HG02981 (cell line): ENCODE data around the gene RIPK3.

Experiments used
- ATAC-seq: cut with Tn5 transposase; IDR thresholded peaks from one replicate; pipeline ENCODE4 v1.9.1; 2021; ENCODE audit warnings: mild to moderate bottlenecking, moderate library complexity; ENCODE audit not compliant: unreplicated experiment

Gene RIPK3

DNA sequence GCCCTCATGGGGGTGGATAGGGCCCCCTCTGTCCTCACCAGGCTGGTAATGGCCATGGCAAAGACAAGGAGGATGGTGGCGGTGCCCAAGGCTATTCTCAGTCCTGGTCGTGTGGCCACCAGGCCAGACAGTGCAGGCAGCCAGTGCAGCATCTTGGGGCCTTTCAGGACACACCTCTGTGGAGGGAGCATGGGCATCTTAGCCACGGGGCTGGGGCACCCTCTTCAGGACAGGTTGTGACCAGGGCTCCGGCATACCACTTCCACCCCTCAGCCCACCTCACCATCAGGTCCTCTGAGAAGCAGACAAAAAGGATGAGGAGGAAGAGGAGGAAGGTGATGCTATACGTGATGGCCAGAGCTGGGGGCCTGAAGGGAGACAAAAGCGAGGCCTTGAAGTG lies 15.8 kb downstream of the RIPK3 start:
- ATAC-seq: no peak

DNA sequence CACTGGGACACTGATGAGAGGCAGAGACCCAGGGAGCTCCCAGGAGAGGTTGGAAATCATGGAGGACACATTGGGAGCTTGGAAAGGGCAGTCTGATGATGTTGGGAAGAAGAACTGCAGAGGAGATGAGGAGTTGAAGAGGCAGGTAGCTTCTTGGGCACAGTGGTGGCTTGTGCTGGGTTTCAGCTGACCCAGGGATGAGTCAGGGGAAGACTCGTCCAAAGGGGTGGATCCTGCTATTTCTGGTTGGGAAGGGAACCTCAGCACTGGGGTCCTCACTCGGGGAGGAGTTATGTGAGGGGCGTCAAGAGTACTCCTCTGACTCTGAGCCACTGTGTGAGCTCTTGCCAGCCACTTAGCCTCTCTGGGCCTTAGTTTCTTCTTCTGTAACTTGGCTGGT lies 16.4 kb downstream of the RIPK3 start:
- ATAC-seq: no peak

DNA sequence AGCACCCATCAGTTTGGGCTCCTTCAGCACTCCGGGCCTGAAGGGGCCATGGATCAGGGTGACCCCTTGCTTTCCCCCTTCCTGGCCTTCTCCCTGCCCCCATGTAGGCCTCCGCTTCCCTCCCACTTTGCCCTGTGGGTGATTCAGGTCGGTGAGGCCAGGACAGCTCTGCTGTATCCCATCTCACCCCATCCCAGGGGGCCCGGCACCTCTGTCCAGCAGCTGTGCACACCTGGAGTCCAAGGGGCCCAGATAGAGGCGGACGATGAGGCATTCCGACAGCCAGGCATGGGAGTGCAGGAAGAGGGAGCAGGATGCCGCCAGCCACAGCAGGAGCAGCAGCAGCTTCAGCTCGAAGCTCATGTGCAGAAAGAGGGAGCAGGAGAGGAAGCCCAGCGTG lies 17.1 kb downstream of the RIPK3 start:
- no peak for ATAC-seq

DNA sequence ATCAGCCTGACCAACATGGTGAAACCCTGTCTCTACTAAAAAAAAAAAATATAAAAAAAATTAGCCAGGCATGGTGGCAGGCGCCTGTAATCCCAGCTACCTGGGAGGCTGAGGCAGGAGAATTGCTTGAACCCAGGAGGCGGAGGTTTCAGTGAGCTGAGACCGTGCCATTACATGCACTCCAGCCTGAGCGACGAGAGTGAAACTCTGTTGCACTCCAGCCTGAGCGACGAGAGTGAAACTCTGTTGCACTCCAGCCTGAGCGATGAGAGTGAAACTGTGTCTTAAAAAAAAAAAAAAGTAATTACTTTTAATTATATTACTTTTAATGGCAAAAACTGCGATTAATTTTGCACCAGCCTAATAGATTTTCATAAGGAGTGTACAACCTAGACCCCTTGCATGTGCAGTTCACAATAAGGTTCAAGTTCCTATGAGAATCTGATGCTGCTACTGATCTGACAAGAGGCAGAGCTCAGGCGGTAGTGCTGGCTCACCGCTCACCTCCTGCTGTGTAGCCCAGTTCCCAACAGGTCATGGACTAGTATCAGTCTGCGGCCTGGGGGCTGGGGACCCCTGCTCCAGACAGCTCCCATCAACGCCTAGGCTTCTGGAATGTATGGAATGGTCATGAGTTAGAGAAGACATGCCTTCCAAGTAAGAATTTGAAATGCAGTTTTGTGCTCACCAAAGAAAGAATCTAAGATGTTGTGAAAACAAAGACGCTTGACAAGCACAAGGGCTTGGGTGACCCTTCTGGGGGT lies 18.4 kb downstream of the RIPK3 start:
- ATAC-seq: no peak

DNA sequence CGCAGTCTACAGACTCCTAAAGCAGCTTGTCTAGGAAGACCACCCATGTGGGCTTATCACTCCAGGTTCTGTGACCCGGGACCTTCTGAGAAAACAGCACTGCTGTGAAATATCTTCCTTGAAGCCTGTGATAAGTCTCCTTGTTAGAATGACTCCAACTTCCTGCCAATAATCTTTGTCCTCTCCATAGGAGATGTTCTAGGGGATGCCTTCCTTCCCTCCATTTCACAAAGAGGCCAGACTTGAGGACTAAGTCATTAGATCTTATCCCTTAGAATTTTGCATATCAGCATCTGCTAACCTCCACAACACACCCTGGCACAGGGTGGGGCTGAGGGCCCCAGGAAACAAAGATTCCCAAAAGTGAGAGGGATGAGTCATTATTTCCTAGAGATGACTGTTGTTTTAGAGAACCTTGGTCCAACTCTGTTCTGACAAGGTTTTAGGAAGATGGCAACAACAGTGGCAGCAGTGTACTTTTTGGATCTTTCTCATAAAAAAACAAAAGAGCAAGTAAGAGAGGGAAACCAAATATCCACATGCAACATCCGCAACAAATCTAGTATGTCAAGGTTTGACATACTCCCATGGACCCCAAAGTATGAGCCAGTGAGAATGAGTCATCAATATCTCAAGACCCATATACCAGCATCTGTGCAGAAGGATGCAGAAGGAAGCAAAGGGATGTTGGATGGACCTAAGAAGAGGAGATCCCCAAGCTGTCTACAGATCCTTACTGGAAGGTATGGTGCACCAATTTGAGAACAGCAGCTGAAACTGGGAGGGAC lies 22.5 kb downstream of the RIPK3 start:
- no peak for ATAC-seq

DNA sequence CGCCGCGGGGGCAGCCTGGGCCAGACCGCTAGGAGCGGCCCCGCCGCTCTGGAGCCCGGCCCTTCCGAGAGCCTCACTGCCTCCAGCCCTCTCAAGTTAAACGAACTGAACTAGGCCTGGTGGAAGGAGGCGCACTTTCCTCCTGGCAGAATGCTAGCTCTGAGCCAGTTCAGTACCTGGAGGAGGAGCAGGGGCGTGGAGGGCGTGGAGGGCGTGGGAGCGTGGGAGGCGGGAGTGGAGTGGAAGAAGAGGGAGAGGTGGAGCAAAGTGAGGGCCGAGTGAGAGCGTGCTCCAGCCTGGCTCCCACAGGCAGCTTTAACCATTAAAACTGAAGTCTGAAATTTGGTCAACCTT lies 23.2 kb downstream of the RIPK3 start:
- ATAC-seq: no peak

DNA sequence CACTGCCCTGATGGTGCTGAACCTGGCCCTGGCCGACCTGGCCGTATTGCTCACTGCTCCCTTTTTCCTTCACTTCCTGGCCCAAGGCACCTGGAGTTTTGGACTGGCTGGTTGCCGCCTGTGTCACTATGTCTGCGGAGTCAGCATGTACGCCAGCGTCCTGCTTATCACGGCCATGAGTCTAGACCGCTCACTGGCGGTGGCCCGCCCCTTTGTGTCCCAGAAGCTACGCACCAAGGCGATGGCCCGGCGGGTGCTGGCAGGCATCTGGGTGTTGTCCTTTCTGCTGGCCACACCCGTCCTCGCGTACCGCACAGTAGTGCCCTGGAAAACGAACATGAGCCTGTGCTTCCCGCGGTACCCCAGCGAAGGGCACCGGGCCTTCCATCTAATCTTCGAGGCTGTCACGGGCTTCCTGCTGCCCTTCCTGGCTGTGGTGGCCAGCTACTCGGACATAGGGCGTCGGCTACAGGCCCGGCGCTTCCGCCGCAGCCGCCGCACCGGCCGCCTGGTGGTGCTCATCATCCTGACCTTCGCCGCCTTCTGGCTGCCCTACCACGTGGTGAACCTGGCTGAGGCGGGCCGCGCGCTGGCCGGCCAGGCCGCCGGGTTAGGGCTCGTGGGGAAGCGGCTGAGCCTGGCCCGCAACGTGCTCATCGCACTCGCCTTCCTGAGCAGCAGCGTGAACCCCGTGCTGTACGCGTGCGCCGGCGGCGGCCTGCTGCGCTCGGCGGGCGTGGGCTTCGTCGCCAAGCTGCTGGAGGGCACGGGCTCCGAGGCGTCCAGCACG lies 23.8 kb downstream of the RIPK3 start:
- no peak for ATAC-seq

DNA sequence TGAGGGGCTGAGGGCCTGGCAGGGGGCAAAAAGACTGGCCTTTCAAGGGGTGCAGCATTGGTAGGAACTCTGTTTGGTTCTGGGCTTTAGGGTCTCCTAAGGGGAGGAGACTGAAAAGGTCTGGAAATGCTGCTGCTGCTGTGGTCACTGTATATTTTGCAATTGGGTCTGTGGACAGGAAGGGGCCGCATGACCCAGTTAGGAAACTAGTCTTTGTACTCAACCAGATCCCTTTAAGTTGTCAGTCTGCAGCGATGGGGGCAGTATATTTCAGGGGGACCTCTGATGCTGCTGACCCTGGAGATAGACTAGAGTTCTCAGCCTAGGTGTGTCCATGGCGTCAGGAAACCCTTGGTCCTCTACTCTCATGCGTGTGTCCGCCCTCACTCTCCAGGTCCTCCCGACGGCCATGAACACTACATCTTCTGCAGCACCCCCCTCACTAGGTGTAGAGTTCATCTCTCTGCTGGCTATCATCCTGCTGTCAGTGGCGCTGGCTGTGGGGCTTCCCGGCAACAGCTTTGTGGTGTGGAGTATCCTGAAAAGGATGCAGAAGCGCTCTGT lies 24.5 kb downstream of the RIPK3 start:
- ATAC-seq: no peak

DNA sequence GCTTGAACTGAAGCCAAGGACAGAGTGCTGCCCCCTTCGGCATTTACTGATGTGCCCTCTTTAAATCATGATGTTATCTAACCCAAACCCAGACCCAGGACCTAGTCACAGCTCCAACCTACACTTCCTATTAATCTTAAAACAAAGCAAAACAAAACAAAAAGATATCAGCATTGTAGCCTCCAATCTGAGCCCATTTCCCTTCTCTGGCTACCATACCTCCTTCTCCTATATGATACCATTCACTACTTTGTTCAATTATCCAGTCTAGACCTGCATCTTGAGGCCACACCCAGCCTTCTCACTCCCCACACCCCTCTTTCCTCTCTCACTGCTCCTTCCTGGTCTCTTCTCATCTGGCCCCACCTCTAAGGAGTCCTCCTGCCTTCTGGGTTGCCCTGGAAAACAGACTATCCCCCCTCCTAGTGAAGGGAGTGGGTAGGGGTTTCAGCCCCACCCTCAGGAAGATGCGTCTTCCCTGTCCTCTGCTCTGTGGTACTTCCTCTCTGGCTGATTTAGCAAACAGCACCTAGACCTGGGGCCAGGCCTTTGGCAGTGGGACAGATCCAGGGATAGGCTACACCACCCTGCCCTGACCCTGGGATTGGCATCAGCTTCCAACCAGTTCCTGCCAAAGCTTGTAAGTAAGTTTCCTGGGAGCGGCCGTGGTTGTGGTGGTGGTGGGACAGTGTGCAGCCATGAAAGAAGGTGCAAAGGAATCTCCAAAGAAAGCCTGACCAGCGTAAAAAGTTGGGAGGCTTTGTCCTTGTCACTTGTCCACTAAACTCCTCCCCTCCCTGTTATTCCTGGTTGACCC lies 25.2 kb downstream of the RIPK3 start:
- ATAC-seq: no peak

DNA sequence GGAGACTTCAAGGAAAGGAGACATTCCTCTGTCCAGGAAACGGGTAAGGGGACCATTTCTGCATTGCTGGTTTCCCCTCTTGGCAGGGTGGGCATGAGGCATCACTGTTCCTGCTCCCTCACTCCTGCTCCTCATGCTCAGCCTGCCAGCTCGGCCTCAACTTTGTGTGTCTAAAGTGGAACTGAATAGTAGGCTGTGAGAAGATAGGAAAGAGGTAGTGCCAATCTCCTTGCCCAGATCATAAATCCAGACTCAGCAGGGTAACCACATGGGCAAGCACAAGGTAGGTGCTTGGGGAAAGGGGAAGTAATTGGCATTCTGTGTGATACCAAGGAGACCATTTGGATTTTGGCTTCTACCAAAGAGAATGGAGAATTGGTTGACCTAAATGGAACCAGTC lies 25.9 kb downstream of the RIPK3 start:
- ATAC-seq: no peak

DNA sequence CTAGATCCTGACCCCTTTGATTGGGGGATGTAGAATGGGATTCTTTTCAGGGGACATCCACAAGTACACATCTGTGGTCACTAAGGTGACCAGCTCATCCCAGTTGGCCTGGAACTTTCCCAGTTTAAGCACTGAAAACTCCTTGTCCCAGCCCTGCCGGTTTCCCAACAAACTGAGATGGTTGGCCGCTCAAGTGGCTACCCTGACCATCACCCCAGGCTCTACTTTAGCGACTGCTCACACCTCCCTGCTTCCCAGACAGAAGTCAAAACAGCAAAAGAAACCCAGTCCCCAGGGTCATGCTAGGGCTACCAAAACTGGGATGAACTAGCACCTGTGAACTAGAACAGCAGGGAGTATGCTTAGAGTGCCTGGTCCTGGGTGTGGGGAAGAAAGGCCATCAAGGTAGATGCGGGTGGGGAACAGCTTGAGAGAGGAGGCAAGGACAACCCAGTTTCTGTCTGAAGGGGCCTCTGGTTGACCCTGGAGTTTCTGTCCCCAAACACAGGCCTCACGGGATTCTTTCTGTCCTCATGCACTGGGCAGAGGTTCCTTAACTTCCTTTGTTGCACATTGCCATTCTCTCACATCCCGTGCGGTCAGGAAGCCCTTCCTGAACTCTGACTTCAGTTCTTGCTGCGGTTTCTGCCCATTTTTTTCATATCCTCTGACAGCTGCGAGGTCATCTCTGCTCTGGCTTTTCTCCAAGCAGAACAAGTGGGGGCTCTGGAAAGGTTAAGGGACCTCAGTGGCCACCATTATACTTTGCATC lies 26.9 kb downstream of the RIPK3 start:
- no peak for ATAC-seq

DNA sequence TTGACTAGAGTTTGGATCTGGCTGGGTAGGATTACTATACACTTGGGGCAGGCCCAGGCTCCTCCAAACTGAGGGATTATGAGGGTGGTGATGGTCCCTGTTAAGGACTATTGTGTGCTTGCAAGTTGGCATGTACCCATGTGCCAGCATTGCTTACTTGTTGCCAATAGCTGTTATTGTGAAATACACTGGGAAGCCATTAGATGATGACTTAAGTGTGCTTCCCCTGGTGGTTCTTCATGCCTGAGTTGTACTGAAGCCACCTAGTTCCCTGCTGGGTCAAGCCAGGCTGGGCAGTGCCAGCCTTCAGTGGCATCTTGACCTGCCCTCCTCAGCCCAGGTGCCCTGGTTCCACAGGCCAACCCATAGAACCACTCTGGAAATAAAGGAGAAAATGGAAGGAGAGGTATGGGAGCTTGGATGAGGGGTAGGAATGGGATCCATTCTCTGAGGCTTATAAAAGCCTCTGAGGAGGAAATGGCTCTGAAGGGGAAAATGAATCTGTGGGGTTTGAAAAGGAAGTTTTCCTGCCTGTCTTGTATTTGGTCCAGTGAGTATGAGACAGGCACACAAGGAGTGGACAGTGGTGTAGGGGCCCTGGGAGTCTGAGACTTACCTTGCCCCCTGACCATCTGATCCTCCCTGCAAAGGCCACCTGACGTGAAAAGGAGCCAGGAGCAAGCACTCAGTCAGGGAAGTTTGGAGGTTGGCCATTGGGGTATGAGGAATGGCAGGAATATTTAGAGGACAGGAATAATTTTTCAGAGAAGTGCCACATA lies 27.8 kb downstream of the RIPK3 start:
- no peak for ATAC-seq

DNA sequence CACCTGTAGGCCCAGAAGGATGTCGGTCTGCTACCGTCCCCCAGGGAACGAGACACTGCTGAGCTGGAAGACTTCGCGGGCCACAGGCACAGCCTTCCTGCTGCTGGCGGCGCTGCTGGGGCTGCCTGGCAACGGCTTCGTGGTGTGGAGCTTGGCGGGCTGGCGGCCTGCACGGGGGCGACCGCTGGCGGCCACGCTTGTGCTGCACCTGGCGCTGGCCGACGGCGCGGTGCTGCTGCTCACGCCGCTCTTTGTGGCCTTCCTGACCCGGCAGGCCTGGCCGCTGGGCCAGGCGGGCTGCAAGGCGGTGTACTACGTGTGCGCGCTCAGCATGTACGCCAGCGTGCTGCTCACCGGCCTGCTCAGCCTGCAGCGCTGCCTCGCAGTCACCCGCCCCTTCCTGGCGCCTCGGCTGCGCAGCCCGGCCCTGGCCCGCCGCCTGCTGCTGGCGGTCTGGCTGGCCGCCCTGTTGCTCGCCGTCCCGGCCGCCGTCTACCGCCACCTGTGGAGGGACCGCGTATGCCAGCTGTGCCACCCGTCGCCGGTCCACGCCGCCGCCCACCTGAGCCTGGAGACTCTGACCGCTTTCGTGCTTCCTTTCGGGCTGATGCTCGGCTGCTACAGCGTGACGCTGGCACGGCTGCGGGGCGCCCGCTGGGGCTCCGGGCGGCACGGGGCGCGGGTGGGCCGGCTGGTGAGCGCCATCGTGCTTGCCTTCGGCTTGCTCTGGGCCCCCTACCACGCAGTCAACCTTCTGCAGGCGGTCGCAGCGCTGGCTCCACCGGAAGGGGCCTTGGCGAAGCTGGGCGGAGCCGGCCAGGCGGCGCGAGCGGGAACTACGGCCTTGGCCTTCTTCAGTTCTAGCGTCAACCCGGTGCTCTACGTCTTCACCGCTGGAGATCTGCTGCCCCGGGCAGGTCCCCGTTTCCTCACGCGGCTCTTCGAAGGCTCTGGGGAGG lies 28.9 kb downstream of the RIPK3 start, which contains the start of gene LTB4R:
Gene LTB4R, plus strand, starts transcription at position 857 of the 959 bp plus-strand sequence. CDS start 4,150 bp downstream, outside the sequence.
- peak; percentile 67 for ATAC-seq

DNA sequence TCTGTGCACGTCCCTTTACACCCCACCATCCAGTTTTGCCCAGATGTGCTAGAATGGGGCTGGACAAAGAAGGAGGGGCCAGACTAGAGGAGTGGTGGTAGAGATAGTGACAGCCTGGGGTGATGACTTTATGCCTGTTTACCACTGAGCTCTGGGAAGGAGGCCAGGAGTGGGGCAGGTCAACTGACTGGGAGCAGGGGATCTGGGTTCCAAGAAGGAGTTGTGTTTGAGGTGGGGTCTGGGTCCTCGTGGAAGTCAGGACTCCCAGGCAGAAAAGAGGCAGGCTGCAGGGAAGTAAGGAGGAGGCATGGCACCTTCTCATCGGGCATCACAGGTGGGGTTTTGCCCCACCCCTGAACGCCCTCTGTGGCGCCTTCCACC lies 29.5 kb downstream of the RIPK3 start:
- ATAC-seq: no peak

DNA sequence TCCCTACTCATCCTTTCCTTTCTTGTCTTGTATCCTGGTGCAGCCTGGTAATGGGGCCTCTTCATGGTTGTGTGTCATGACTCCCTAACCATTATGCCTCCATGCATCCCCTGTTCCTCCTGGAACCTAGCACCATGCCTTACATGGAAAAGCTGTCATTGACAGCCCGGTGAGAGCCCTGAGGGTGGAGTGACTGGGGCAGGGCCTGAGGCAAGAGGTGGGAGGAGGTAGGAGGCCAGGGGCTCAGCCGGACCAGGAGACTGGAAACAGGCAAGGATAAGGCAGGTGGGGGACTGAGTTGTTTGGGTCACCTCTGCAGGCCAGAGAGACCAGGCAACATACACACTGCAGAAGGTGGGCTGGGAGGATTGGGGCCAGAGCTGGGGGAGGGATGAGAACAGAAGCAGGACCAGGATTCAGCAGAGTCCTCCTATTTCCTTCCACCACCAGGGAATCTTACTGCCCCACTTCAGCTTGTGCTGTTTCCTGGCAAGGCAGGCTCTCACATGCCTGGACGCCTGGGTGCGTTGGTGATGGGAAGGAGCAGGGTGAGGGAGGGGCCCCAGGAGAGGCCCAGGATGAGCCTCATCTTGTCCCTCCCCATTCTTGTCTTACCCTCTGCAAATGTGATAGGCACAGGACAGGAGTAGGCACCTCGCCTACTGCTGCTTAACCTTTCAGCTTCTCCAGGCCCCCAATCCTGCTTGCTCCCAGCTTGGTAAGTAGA lies 30.1 kb downstream of the RIPK3 start, which contains the start of gene LTB4R2:
Gene LTB4R2, plus strand, starts transcription at position 603 of the 727 bp plus-strand sequence. CDS start 525 bp downstream, outside the sequence.
- no peak for ATAC-seq

DNA sequence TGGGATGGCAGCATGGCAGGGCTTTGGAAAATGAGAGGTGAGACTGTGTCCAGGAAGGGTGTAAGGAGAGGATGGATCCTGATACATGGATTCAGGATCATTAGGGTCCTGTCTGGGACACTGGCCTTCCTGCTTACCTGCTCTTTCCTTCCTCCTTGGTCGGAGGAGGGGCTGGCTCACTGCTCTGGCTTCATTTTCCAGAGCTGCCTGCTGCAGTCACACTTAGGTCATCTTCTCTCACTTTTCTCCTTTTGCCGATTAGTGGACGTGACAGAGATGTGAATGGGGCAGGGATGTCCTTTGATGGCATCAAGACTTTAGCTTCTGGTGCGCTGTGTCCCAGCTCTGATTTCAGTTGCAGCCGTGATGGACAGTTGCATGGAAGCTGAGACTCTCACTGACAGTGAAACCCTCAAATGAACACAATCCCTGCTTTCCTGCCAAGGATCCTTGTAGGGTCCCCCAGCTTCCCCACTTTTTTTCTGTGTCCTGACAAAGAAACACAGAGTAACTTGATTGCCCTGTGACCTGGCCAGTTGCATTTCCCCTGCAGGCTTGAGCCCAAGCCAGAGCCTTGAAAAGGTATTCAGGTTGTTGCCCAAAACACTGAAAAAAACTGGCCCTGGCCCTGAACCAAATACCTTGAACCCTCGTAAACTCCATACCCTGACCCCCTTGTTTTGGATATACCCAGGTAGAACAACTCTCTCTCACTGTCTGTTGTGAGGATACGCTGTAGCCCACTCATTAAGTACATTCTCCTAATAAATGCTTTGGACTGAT lies 31.3 kb downstream of the RIPK3 start:
- no peak for ATAC-seq
